Hematopoietic multipotent progenitor cell treated with erythropoietin and hydrocortisone succinate and interleukin-3 and kit ligand, for 15 days (in vitro differentiated cells): ENCODE results near the gene RBFOX2.
"Not testable (repeated sequence)": the region's sequence is repeated elsewhere in the genome, so short reads cannot be mapped to it uniquely, and the experiment has no call there.

Source experiments
- DNase-seq: peaks from one replicate; pipeline ENCODE4 v3.0.0-alpha.2; 2015; ENCODE audit warnings: low spot score

The RBFOX2 gene

DNA sequence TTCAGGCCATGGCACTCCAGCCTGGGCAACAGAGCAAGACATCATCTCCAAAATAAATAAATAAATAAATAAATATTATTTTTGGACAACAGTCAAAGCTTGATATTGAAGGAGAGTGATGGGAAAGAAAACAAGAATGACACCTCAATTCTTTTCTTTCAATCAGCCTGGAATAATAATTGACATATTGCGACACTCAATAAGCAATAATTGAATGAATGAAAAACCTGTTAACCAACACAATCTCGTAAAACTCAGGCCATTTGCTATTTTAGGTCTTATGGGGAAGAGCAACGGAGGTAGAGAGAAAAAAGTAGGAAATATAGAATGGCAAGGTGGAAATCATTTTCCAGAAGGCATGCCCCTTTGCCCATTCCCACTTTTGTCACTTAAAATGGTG is 10.5 kb upstream of the RBFOX2 start:
- DNase-seq = no peak

DNA sequence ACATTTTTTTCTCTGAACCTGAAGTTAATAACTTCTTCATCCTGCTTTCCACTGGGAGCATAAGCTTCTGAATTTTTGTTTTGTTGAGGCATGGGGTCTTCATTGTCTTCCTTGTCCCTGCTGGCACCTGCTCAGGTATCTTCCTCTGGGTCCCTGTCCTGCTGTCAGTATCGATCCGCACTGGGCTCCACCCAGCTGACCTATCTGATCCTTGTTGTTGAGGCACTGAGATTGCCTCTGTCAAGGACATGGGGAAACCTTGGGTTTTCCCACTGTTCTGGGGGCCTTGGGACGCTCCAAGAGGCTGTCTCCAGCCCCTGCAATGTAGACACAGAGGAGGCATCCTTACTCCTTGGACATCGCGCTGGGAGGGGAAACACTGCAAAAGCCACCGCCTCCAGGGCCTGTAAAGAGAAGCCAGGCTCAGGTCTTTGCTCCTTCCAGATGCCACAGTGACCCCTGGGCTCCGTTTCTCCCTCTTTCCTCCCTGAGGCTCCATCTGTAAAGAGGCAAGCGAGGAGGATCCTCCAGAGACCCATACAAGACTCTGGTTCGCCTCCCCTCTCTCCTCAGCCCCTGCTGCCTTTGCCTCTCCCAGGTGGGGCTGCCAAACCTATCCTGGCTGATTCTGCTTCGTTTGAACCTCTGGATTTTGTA is 8.6 kb upstream of the RBFOX2 start:
- no peak for DNase-seq

DNA sequence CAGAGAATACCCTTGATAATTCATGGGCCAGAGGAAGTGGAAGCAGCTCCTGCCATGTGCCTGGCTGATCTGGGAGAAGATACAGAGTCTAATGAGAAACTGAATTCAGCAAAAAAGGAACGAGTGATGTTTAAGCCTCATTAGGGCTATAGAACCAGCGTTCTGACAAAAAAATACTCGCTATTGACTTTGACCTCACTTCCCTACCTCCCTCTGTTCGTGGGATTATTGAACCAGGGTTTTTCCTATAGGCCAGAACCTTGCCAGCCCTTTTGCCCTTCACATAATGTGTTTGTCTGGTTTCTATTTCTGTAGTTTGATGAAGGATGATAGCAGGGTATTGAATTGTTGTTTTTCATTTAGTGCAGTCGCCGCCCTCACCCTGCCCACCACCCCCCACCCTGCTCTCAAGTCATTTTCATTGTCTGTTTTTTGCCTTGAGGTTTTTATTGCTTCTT is 7.6 kb upstream of the RBFOX2 start:
- no peak for DNase-seq

DNA sequence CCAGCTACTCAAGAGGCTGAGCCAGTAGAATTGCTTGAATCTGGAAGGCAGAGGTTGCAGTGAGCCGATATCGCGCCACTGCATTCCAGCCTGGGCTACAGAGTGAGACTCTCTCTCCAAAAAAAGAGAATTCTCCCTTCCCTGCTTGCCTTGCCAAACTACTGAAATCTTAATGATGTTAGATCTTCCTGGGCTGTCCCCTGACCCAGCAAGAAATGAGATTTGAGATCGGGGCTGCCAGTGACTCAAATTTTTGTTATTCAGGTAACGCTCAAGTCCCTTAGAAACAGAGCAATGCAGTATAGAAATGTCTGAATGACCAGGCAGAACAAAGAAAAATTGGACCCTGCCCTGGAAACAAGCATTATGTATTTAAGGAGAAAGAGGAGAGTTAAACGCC is 4.0 kb upstream of the RBFOX2 start:
- DNase-seq = no peak

DNA sequence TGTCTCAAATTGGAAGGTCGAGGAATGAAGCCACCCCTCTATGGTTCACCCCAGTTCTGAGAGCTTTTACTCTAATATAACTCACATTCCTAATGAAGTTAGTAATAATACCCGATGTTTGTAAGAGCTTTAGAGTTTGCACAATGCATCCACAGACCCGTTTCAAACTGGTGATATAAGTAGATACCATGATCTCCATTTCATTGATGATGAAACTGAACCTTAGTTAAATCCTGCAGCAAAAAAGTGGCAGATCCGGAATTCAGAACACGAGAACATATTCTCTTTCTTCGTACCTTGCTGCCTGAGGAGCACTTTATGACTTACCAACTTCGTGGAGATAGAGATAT is 757 bp upstream of the RBFOX2 start:
- DNase-seq = no peak

DNA sequence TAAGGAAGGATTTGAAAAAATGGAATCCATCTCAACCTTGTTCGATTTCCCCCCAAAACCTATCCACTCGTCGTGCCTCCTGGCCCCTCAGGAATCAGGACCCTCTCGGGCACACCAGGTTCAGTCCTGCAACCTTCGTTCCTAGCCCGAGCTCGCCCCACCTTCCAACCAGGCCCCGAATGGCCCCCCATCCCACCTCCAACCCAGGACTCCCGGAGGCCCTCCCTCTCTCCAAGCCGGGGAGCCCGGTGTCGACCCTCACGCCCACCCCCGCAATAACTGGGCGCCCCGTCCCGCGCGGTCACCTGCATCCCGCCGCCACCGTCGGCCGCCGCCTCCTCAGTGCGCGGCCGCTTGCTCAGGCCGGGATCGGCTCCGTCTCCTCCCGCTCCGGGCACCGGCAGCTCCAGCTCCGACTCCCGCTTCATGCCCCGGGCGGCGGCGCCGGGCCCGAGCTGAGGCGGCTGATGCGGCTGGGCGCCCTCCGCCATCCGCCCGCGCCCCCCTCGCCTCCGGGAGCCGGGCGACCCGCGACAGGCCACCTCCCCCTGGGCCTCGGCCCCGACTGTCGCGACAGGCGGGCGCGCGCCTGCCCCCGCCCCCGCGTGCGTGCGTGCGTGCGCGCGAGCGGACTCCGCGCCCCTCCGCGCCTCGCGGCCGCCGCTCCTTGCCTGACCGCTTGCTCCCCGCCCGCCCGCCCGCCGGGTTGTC is 534 bp downstream of the RBFOX2 start:
- no peak for DNase-seq

DNA sequence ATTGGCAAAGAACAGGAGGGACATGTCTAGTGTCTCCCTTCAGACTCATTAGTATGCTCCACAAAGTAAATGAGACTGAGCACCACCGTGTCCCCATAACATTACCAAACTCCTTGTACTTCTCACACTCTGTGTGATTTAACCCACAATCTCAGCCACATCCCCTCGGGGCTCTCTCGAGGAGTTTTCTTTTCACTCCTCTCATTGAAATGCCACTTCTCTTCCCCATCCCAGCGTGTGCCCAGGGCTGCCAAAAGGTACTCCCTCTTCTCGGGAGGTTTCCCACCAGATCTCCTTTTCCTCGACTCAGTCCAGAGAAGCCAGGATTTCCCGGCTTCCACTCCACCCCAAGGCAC is 1.1 kb downstream of the RBFOX2 start:
- DNase-seq = no peak

DNA sequence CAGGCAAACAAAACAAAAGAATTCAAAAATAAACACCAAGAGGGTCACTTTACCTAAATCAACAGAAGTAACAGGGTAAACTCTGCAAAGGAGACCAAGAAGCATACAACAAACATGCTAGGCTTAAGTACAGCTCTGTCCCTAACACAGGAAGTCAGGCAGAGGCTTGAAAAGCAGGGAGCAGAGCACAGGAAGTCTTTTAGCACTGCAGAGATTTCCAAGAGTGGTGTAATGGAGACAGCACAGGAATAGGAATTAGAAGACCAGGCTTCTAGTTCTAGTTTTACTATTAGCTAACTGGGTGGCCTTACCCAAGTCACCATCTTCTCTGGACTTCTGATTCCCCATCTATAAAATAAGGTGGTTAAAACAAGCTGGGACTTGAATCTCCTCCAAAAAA is 1.9 kb downstream of the RBFOX2 start:
- no peak for DNase-seq

DNA sequence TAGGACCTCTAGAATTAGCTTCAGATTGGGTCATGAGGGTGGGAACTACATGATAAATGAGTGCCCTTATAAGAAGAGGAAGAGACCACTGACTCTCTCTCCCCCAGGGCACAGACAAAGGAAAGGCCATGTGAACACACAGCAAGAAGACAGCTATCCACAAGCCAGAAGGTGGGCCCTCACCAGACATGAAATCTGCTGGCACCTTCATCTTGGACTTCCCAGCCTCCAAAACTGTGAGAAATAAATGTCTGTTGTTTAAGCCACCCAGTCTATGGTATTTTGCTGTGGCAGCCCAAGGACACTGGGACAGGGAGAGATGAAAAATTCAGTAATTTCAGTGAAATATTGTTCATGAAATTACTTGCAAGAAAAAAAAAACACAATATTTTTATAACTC is 5.9 kb downstream of the RBFOX2 start:
- DNase-seq = no peak

DNA sequence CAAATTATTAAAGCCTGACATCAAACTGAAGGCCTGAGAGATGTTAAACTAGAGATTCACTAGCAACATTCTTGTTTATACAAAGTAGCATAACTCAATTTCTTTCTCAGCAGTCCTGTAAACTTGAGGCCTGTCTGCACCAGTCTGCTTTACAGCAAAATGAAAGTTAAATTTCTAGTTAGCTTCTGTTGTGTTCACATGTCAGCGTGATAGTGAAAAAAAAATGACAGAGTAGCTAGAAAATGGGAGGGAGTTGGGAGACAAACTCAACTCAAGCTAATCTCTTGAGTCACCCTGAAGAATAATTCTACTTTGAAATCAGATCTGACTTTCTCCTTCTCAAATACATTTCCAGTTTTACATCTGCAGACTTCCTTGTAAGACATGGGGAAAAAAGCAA is 6.5 kb downstream of the RBFOX2 start:
- DNase-seq = no peak

DNA sequence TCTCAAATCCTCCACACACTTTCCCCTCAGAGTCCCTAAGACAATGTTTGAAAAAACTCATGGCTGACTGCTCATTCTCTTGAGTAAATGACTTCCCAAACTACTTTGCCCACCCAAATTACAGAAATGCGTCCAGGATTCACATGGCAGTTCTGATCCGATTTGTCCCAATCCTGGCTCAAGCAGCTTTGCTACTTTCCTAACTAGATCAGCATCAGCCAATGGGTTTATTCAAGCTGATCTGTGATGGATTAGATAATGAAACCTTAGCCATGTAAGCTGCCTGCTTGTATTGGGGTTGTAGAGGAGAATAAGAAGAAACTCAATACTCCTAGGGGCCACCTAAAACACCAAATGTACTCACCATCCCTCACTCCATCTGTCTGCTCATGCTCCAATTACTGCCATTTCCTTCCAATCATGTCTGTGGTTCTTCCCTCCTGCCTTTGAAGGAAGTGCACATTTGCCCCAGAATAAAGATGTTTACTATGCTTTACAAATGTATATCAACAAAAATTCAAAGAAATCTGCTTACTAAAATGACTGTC is 6.9 kb downstream of the RBFOX2 start:
- DNase-seq = no peak

DNA sequence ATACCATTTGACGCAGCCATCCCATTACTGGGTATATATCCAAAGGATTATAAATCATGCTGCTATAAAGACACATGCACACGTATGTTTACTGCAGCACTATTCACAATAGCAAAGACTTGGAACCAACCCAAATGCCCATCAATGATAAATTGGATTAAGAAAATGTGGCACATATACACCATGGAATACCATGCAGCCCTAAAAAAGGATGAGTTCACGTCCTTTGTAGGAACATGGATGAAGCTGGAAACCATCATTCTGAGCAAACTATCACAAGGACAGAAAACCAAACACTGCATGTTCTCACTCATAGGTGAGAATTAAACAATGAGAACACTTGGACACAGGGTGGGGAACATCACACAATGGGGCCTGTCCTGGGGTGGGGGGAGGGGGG is 7.8 kb downstream of the RBFOX2 start:
- DNase-seq = not testable (repeated sequence)

DNA sequence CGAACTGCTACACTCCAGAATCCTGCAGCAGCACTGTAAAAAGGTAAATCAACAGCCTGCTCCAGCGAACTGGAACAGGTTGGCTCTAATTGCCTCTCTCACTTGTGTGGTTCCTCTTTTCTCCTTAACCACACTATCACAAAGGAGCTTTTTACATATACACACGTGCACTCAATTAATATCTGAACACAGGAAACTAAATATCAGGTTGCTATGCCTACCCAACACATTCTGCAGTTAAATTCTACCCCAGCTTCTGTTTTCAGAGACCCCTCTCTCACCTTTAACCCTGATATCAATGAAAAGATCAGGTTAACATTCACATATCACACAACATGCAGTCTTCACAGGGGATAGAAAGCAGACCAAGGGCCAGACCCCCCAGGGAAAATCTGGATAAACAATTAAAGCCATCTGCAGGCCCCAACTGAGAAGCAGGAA is 11.0 kb downstream of the RBFOX2 start:
- no peak for DNase-seq

DNA sequence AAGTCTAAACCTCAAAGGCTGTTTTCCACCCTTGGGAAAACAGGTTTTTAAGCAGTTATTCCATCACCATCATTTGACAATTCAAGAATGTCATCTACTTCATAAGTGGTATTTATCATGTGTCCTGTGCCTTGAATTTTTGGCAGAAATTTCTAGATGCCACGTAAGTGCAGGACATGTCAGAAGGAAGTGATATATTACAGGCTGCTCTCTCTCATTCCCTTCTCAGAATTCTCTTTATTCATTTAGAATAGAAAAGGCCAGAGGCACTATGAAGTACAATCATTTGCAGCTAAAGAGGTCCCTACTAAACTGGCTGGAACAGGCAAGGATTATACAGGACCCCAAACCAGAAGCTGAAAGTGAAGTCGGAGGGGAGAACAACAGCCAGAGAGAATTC is 11.9 kb downstream of the RBFOX2 start:
- no peak for DNase-seq

DNA sequence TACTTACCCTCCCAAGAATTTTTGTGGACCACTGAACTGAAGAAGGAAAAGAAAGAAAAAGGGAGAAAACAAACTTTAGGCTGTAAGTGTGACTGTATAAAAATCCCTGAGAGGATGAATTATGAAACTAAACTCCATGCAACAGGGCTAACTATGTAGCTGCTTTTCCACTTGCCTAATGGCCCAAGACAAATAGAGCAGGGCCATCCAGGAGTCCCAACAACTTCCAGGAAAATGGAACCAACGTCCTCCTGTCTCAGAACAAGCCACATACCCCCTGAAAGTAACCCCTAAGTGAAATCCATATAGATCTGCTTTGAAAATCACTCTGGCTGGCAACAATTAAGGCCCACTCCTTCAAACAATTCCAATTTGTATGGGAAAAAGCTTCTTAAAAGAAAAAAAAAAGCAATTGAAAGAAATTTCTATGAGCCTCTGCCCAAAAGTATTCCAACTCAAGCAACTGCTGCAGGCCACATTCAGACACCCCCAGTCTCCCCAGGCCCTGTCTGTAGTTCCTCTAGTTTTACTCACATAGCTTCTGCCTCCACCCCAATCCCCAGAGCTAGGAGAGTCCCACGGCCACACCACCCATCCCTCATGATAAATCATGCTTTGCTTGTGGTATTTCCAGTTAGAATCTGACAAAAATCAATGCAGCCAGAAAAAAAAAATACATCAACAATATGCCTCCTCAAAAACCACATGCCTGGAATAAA is 12.7 kb downstream of the RBFOX2 start:
- no peak for DNase-seq

DNA sequence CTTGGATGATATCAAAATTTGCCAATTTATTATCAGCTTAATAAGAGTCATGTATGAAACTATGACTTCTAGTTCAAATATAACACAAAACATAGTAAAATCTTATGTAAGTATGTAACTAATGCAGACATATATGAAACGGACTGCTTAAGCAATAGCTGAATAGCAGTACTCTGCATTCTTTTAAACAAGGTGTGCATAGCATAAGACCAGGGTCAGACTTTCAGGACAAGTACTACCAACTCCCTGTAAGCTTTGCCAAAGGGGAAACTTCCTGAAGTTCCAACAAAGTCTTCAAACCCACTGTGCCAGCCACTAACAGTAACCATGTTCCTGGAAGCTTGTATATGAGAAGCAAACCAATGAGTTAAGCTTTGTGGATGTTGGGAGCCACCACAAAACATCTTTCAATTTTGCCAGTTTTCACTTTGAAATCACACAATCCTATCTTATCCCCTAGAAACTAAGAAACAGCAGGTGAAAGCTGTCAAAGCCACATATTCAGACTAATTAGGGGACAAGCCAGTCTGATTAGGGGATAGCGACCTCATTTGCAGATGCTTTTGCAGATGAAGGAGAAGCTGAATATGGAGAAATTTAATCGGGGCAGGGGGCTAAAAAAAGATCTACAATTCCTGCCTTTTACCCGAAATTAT is 13.3 kb downstream of the RBFOX2 start:
- DNase-seq = no peak

DNA sequence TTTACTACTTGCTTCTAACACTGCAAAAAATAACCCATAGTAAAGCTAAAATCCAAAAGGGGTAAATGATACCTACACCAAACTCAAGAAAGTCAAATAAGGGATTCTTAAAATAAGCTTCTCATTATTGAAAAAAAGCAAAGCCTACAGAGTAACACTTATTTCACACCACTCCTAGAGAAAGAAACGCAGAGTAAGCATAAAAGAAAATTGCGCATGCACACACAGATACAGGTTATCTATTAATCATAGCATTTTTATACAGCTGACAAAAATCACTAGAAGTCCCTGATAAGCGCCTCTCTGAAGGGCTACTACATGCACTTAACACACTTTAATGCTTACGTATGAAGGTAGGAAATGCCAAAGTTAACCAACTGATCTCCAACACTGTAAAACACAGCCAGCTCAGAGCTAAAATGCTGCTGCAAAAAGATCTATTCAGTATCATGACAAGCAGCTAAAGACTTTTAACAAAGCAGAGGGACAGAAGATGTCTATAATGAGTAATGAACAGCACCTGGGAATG is 14.0 kb downstream of the RBFOX2 start:
- DNase-seq = no peak

DNA sequence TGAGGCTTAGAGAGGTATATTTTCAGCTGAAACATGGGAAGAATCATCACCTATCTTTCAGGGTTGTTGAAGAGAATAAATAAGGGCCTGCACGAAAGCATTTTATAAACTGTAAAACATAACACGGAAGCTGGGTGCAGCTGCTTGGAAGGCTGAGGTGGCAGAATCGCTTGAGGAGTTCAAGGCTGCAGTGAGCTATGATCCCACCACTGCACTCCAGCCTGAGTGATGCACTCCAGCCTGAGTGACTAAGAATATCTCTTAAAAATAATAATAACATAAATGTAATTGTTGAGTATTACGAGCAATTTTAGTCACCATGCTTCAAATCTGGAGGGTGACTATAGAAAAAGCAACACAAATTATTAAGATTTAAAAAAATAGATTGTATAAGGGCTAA is 16.3 kb downstream of the RBFOX2 start:
- DNase-seq = no peak

DNA sequence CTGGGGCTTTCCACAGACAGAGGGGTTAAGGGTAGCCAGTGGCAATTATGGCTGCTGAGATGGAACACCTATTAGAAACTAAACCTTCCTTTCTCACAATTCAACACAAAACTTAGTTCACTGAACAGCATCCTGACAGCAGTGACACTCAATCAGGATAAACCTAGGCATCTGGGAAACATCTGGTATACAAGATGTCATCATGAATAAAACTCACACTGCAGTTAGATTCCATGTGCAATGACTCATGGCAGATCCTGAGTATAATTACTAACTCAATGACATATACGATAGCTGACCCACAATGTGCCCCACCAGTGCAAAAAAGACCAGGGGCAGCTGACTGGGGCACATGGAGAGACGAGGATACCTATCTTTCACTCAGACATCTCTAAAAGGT is 17.7 kb downstream of the RBFOX2 start:
- no peak for DNase-seq

DNA sequence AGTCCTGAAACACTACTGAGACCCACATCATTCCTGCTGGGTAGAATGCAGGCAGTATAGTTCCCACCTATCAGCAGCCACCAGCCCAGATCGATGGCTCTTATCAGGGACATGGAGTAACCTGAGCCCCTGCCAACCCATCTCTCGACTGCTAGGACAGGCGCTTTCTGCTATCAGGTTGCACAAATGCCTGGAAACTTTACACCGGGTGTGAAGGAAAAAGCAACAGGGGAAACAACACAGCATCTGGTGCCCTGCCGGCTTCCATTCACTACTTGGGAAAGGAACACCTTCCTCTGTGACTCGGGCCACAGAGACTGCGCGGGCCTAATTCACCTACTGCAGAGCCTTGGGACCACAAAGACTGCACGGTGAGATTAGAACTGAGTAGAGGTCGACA is 18.5 kb downstream of the RBFOX2 start:
- no peak for DNase-seq

DNA sequence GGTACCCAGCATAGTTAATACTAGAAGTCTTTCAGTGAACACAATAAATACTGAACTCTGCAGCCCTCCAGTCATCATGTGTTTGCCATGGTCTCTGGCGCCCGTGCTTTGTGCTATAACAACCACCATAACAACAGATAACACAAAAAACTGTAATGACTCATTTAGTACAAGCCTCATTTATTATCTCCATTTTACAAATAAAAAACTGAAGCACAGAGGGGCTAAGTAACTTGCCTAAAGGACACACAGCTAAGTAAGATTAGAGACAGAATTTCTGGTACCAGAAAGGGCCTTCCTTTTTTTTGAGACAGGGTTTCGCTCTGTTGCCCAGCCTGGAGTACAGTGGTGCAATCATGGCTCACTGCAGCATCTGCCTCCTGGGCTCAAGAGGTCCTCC is 19.5 kb downstream of the RBFOX2 start:
- DNase-seq = no peak

DNA sequence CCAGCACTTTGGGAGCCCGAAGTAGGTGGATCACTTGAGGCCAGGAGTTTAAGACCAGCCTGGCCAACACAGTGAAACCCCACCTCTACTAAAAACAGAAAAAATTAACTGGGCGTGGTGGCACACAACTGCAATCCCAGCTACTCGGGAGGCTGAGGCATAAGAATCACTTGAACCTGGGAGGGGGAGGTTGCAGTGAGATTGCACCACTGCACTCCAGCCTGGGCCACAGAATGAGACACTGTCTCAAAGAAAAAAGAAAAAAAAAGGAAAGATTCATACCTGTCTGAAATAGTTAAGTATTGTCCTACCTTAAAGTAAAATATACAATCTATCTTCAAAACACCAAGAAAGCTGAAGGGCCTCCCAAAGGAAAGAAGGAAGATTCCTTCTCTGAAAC is 20.1 kb downstream of the RBFOX2 start:
- DNase-seq = no peak
